Fibroblast of skin of abdomen (primary cell): ENCODE measurements around the gene GOT1.

Experiments used
- DNase-seq: peaks from one replicate; pipeline ENCODE4 v3.0.0-alpha.2; 2013

Gene GOT1

GRCh38 chr10:99353182-99353581 is 77.2 kb downstream of the GOT1 start:
- no peak for DNase-seq

GRCh38 chr10:99347672-99348071 is 82.8 kb downstream of the GOT1 start:
- DNase-seq = no peak
